Right renal cortex interstitium (tissue), 3 donors: ENCODE data around the gene CORO1C. TPM values are rescaled to one million over a fixed set of nuclear protein-coding genes. Genes with fewer than 3 reads are reported as not detected.
A peak's percentile ranks its signal among the peaks of the same experiment; 100 is the strongest.
"Not testable (repeated sequence)": the region's sequence is repeated elsewhere in the genome, so short reads cannot be mapped to it uniquely, and the experiment has no call there.

ENCODE experiments used
- DNase-seq, 3 donors: peaks; one replicate each; pipeline ENCODE4 v3.0.0-alpha.2; 2013; ENCODE audit warnings: low read depth in 3 of 3, low spot score in 2 of 3
- polyA plus RNA-seq, 3 donors: library from polyadenylated mRNA; unstranded; fragments of 120-200 nt; gene quantifications; one replicate each; pipeline ENCODE4 v1.2.1, GENCODE V29; 2013; ENCODE audit not compliant: insufficient read length in 3 of 3

The CORO1C gene
- 10 to 100 TPM; 57.9 to 62.0 (median 58.3) TPM for polyA plus RNA-seq

DNA sequence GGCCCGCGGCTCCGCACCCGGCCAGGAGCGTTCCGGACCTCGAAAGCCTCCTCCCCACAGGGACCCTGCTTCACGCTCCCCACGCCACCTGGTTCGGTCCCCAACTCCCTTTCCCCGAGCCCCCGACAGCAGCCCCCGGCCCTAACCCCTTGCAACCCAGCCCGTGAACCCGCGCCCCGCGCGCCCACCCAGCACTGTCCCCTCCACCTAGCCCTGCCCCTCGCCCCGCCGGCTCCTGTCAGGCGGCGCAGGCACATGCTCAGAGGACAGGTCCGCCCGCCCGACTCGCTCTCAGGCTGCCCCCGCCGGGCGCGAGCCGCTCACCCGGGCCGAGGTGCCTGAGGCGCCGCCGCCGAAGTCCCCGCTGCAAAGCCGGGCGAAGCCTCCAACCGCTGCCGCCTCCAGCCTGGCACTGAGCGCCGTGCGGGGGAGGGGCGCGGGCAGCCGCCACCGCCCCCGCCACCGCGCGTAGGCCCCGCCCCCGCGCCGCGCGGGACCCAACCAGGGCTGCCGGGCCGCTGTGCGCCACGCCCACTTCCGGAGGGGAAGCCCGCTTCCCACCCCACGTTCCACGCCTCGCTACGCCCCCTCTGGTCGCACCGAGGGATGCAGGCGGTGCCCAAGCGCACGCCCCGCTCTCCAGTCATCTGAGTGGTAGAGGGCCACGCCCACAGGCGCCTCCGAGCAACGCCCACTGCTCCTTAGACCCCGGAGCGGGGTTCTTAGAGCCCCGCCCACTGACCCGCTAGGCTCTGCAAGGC lies at the start of gene CORO1C:
CORO1C (minus strand) TSS at position 414 of the 761 bp plus-strand sequence. CDS start 30,200 bp downstream, outside the sequence.
- DNase-seq = peak; percentile 84 to 89 (median 89)

DNA sequence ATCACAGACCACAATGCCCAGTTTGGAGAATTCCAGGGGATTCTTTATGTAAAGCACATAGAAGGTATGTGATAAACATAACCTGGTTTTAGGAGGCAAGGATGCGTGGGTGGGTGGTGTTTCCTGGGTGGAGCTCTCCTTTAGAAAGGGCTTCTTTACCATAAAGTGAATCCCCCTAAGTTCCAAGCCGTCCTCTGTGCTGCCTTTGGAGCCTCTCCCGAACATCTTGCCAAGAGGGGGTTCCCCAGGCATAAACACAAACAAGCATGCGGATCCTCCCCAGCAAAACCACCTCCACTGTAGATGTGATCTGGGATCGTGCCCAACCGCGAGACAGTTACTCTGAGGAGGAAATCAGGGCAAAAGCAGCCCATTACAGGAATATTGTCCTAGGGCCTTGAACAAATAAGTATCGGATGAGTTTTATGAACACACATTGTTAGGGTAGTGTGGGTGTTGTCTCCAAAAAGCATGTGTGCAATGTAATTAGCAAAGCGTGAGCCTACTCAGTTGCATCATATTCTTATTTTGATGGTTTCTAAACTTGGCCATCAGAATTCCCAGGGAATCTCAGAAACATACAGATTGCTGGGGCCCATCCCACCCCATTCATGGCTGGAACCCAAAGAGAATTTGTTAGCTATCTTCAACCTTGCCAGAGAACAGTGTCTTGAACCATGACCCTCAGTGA lies 48.8 kb upstream of the CORO1C start:
- DNase-seq = no peak

- DNase-seq = no peak
These were observed 46.7 kb upstream of the CORO1C start for GRCh38 chr12:108778053-108778452.

DNA sequence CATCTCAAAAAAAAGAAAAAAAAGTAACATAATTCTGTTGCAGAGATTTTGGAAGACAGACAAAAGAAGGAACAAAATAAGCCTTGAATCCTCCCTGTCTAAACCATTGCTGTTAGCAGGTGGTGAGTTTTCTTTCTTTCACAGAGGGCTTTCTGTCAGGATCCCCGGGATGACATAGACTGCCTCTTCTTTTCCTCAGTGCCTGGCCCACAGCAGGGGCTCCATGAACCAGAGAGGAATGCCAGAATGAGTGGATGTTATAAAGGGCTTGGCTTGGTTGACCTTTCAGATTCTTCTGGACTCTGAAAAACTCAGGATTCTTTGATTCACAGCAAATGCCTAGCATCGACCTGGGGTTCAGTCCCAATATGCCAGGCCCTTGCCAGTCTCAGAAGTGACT lies 45.8 kb upstream of the CORO1C start:
- DNase-seq = no peak

DNA sequence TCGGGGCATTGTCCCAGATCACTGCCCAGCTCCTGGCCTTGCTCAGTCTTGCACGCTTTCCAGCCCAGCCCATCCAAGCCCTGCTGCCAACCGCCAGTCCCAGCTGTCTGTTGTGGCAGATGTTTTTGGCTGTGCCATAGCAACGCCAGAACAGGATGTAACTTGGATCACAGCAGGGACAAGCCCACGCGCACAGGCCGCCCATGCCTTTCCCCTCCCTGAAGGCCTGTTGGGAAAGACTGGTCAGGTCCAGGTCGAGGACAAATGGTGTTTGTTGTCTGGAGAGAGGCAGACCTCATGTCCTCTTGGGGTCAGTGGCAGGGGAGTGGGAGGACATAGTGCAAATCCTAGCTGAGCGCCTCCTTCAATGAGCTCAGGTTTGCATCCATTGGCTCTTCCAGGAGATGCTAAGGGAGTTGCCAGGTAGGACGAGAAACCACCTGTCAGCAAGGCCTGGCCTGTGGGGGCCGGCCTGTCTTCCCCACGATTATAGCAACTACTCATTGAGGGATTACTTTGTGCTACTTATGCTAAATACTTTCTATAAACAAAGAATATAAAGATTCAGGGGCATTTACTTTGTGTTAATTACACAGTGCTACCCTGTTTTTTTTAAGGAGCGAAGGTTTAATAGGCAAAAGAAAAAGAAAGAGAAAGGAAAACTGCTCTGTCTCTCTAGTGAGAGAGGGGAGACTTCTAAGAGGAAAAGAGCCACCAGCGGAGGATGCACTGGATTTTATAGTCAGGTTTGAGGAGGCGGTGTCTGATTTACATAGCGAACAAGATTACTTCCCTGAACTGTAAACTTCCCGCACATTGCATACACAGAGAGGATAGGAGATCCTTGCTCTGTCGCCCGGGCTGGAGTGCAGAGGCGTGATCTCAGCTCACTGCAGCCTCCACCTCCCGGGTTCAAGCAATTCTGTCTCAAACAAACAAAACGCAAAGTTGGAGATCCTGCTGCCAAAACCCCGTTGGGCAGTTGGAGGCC lies 42.8 kb upstream of the CORO1C start:
- peak in 1 of 3 donors; percentile 49 for DNase-seq

DNA sequence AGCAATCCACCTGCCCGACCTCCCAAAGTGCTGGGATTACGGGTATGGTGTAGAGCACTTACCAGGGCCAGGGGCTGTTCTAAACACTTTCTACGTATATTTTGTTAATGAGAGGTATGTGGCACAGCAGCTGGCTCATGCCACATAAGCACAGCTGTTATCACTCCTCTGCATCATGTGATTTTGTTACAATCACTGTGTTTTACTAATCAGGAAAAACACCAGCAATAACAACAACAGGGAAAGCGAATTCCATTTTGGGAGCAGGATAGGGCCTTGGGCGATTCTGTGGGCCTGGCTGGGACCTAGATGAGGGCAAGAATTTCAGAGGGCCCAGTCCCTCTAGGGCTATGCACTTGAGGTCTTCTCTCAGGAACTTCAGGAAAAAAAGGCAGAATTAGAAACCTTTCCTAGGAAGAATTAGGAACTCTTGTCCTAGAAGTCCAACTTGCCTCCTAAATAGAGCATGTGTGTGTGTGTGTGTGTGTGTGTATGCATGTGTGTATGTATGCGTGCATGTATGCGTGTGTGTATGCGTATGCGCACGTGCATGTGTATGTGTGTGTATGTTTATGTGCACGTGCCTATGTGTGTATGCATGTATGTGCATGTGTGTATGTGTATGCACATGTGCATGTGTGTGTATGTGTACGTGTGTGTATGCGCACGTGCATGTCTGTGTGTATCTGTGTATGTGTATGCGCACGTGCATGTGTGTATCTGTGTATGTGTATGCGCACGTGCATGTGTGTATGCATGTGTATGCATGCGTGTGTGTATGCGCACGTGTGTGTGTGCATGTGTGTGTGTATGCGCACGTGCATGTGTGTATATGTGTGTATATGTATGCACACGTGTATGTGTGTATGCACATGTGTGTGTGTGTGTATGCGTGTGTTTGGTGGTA lies 41.8 kb upstream of the CORO1C start:
- no peak for DNase-seq

GRCh38 chr12:108772247-108772646 lies 40.9 kb upstream of the CORO1C start:
- DNase-seq = no peak

- not testable (repeated sequence) for DNase-seq
These were observed 40.5 kb upstream of the CORO1C start for GRCh38 chr12:108771835-108772234.

- no peak for DNase-seq
These were observed 39.6 kb upstream of the CORO1C start for GRCh38 chr12:108770963-108771362.

DNA sequence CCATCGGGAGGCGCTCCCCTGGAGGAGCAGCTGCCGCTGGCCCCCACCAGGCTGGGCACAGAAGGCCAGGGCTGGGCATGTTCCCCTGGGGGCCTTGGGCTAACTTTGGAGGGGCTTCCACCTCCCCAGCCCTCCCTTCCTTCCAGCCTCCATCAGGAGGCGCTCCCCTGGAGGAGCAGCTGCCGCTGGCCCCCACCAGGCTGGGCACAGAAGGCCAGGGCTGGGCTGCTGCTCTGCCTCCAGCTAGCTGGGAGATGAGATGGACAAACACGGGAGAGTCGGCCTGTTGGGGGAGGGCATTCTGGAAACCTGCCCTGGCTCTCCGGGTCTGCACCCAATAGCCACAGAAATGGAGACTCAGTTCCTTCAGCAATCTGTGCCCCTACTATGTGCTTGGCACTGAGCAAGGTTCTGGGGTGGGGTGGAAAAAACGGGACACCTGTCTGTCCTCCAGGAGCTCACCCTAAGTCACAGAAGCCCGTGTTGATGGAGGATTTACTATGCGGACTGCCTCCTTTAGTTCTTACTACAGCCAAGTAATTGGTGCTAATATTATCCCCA lies 39.0 kb upstream of the CORO1C start:
- DNase-seq = no peak

DNA sequence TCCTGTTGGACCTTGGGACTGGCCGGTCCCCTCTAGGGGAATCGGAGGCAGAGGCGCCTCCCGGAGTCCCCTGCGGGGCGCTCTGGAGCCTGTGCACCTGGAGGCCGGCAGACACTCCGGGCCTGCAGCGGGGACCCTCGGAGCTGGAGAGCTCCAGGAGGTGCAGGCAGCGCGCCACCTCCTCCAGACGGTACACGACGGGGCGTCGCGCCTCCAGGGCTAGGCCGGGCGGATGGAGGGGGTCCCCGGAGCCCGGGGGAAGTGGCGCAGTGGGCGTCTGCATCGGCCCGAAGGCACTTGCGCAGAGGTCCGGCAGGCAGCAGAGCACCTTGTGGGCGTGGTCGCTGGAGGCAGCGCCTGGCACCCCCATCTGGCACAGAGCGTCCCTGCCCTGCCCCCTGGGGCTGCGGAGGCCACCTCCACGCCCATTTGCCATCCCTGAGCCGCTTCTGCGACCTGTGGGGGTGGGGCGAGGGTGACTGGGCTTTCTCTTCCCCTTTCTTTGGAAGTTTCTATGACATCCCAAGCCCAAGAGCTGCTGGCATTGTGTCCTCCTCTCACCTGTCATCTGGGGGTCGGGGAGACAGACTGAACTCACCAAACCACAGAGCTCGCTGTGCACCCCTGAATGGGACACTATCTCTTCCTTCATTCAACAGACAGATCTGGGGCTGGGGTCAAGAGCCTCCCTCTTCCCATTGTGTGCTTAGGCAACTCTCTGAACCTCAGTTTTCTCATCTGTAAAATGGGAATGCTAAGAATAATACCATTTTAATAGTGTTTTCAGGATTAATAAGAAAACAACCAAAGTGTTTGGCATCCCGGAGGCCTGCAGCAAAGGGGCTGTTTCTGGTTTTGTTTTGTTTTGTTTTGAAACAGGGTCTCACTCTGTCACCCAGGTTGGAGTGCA lies 37.5 kb upstream of the CORO1C start:
- DNase-seq = no peak

DNA sequence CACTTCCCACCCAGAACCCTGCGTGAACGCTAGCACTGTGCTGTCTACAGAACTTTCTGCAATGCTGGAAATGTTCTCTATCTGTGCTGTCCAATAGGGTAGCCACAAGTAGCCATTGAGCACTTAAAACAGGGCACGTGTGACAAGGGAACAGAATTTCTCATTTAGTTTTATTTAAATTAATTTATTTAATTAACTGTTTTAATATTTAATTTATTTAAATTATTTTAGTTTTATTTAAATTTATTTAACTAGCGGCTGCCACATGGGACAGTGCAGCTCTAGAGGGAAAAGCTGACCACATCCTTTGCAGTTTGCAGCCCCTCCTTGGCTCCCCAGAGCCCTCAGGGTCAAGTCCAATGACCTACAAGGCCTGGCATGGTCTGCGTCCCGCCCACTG lies 35.0 kb upstream of the CORO1C start:
- DNase-seq = no peak

DNA sequence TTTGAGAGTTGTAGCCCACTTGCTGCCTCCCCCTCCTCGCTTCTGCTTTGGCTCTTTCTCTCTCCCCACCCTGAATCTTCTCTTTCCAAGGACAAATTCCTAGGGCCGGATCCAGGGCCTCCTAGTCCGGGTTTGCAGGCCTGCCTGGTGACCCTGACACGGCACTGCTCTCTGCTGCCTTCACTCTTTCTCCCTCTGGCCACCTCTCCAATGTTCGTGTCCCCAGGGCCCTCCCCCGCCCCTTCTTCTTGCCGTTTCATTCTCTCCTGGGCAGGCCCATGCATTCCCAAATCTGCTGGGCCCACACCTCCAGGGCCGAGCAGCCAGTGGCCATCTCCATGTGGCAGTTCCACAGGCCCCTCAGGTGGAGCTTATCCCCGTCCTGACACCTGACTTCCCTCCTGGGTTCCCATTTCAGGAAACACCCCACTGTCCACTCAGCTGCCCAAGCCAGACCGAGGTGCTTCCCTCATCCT lies 34.0 kb upstream of the CORO1C start:
- no peak for DNase-seq

DNA sequence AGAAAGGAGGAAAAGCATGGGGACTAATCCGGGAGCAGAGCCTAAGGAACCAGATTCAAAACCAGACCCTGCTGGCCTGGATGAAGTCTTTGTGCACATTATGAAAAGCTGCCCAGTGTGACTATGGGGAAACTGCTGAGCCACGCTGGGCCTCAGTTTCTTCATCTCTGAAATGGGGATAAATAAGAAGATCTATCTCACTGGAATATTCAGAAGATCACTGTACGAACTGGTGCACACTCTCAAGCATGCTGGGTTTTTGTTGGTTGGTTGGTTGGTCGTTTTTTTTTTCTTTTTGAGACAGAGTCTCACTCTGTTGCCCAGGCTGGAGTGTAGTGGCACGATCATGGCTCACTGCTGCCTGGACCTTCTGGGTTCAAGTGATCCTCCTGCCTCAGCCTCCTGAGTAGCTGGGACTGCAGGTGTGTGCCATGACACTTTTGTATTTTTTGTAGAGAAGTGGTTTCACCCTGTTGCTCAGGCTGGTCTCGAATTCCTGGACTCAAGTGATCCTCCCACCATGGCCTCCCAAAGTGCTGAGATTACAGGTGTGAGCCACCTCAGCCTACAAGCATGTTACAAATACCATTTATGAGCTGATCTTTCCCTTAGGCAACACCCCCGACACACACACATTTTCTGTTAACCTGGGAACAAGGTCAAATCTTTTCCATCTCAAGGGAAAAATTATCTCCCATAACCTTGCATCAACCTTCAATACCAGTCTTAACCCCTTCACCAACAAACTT lies 33.4 kb upstream of the CORO1C start:
- DNase-seq = no peak

DNA sequence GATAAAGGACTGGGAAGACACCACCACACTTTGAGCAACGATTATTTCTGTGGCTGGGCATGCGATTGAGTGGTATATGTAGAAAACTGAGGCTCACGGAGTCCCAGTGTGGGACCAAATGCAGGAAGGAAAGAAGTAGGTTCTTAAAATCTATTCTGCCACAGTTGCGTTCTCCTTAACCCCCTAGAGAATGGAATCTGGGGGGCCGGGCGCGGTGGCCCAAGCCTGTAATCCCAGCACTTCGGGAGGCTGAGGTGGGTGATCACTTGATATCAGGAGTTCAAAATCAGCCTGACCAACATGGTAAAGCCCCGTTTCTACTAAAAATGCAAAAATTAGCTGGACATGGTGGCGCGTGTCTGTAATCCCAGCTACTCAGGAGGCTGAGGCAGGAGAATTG lies 29.9 kb upstream of the CORO1C start:
- no peak for DNase-seq

DNA sequence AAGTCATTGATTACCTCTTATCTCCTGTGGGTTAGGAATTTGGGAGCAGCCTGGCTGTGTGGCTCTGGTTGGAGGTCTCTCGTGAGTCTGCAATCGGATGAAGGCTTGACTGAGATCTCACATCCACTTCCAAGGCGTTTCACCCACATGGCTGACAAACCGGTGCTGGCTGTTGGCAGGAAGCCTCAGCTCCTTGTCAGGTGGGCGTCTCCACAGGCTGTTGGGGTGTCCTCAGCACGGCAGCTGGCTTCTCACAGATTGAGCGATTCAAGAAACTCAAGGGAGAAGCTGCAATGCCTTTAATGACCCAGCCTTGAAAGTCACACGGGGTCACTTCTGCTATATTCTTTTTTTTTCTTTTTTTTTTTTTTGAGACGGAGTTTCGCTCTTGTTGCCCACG lies 28.6 kb upstream of the CORO1C start:
- no peak for DNase-seq

- no peak for DNase-seq
These were observed 26.5 kb upstream of the CORO1C start for GRCh38 chr12:108757856-108758255.

GRCh38 chr12:108756421-108756820 lies 25.1 kb upstream of the CORO1C start:
- DNase-seq = no peak
